HepG2 (cell line): Measurements from ENCODE around the gene NT5C3B. TPM values are rescaled to one million over a fixed set of nuclear protein-coding genes. Genes with fewer than 3 reads are reported as not detected.

Experiments
- ATAC-seq: fragments of 200-7000 bp; cut with Tn5 transposase; 3 replicates; pipeline ENCODE4 v1.9.1; 2020; ENCODE audit warnings: mild to moderate bottlenecking, moderate library complexity
- BruUV-seq: library from RNA; stranded (reverse); fragments of 400-500 nt; replicated peaks from 2 replicates; lab custom pipeline; 2021; lab: Mats Ljungman, UMichigan
- CTCF ChIA-PET: fragments of 300-600 bp; formaldehyde crosslinking; extraction: SDS; loops from one replicate; lab custom pipeline; 2021; ENCODE audit warnings: low total read pairs, inconsistent platforms, low intra/inter-chr PET ratio; lab: Yijun Ruan, JAX
- POLR2A ChIA-PET: fragments of 350-600 bp; sonication (Branson Sonifier 250); formaldehyde crosslinking; loops from one replicate; lab custom pipeline; 2020; ENCODE audit warnings: antibody characterized with exemption, inconsistent platforms; lab: Yijun Ruan, JAX
- DNase-seq: peaks from one replicate; pipeline ENCODE4 v3.0.0-alpha.2; 2015; ENCODE audit warnings: low spot score
- FAIRE-seq: peaks from 3 replicates; lab custom pipeline; 2011; peaks lifted over from hg19 to GRCh38; lab: Jason Lieb, UNC
- H2AFZ ChIP-seq: one replicate; pipeline ENCODE4 v1.6.1; 2011; ENCODE audit warnings: low read length, inconsistent platforms
- H3K27ac ChIP-seq: fragments of 300-600 bp; 3 replicates; pipeline ENCODE4 v1.8.0; 2011; ENCODE audit warnings: mixed run types, mild to moderate bottlenecking, mixed read lengths, low read length, inconsistent platforms; ENCODE audit not compliant: insufficient read depth; ENCODE audit errors: extremely low read length
- H3K27me3 ChIP-seq, 2 experiments: fragments of 200-600 bp in 1 of 2; 2 replicates in 1 of 2; 3 replicates in 1 of 2; pipeline versions ENCODE4 v1.6.0 to v1.8.0; 2011; ENCODE audit warnings: low read length in 2 of 2, mild to moderate bottlenecking in 2 of 2, moderate library complexity in 2 of 2, inconsistent platforms in 1 of 2; ENCODE audit not compliant: insufficient read depth in 2 of 2, control insufficient read depth in 1 of 2
- H3K36me3 ChIP-seq, 2 experiments: fragments of 200-600 bp in 1 of 2; replicated peaks in 1 of 2; 2 replicates in 1 of 2; 3 replicates in 1 of 2; pipeline versions ENCODE4 v1.5.1 to v1.8.0; 2011; ENCODE audit warnings: low read length in 2 of 2, inconsistent platforms in 1 of 2; ENCODE audit not compliant: insufficient read depth in 2 of 2, control insufficient read depth in 1 of 2
- H3K4me1 ChIP-seq: 2 replicates; pipeline ENCODE4 v1.5.1; 2012; ENCODE audit warnings: low read length, inconsistent platforms; ENCODE audit not compliant: insufficient read depth
- H3K4me2 ChIP-seq: 2 replicates; pipeline ENCODE4 v1.6.0; 2011; ENCODE audit warnings: low read depth, low read length, inconsistent platforms
- H3K4me3 ChIP-seq, 3 experiments: fragments of 200-600 bp in 1 of 3; sonication (generic), shearing (Covaris generic) in 1 of 3; replicated peaks in 1 of 3; 2 replicates each; pipeline ENCODE4 v1.5.1; 2011 to 2016; ENCODE audit warnings: low read length in 3 of 3, inconsistent platforms in 2 of 3, low read depth in 2 of 3, mild to moderate bottlenecking in 2 of 3, control low read depth in 1 of 3, mixed read lengths in 1 of 3; ENCODE audit not compliant: insufficient read depth in 1 of 3
- H3K79me2 ChIP-seq: one replicate; pipeline ENCODE4 v1.6.1; 2011; ENCODE audit warnings: low read length, inconsistent platforms; ENCODE audit not compliant: insufficient read depth
- H3K9ac ChIP-seq: 2 replicates; pipeline ENCODE4 v1.6.0; 2011; ENCODE audit warnings: mild to moderate bottlenecking, low read depth, low read length, inconsistent platforms; ENCODE audit not compliant: insufficient read depth
- H3K9me3 ChIP-seq: 2 replicates; pipeline ENCODE4 v1.5.1; 2012; ENCODE audit warnings: mild to moderate bottlenecking, low read length
- H4K20me1 ChIP-seq: 2 replicates; pipeline ENCODE4 v1.6.0; 2011; ENCODE audit warnings: inconsistent platforms, mild to moderate bottlenecking, low read length, moderate library complexity; ENCODE audit not compliant: insufficient read depth
- AGO1 ChIP-seq: fragments of 200-400 bp; formaldehyde crosslinking; IDR thresholded peaks from 2 replicates; pipeline ENCODE4 v1.6.1; 2017; ENCODE audit warnings: mild to moderate bottlenecking, low read depth, low read length, moderate library complexity; ENCODE audit not compliant: poor library complexity, severe bottlenecking
- AKAP8 ChIP-seq: sonication (generic); formaldehyde crosslinking; IDR thresholded peaks from 2 replicates; pipeline ENCODE4 v1.5.1; 2020; ENCODE audit warnings: mild to moderate bottlenecking, missing genetic modification reagents
- ELF3 ChIP-seq: IDR thresholded peaks from 2 replicates; pipeline ENCODE4 v1.6.1; 2016; ENCODE audit warnings: missing genetic modification reagents, missing compliant biosample characterization
- ESRRA ChIP-seq: sonication (generic); formaldehyde crosslinking; IDR thresholded peaks from 2 replicates; pipeline ENCODE4 v1.5.1; 2020; ENCODE audit warnings: mild to moderate bottlenecking, low read depth, missing genetic modification reagents
- KDM2A ChIP-seq: sonication (generic); formaldehyde crosslinking; IDR thresholded peaks from 2 replicates; pipeline ENCODE4 v1.4.0; 2020; ENCODE audit warnings: low read depth, missing genetic modification reagents, borderline replicate concordance
- MTF1 ChIP-seq: sonication (generic); formaldehyde crosslinking; IDR thresholded peaks from 2 replicates; pipeline ENCODE4 v1.5.0; 2020; ENCODE audit warnings: missing genetic modification reagents
- MYC ChIP-seq: sonication (generic); formaldehyde crosslinking; IDR thresholded peaks from 2 replicates; pipeline ENCODE4 v1.9.0; 2021; ENCODE audit warnings: missing genetic modification reagents, borderline replicate concordance
- NFKB2 ChIP-seq: sonication (generic); formaldehyde crosslinking; IDR thresholded peaks from 2 replicates; pipeline ENCODE4 v1.4.0; 2020; ENCODE audit warnings: missing genetic modification reagents, borderline replicate concordance
- POLR2AphosphoS5 ChIP-seq: IDR thresholded peaks from 2 replicates; pipeline ENCODE4 v1.6.1; 2012; ENCODE audit warnings: low read depth, low read length
- RBM22 ChIP-seq: fragments of 200-400 bp; formaldehyde crosslinking; optimal IDR thresholded peaks from 2 replicates; pipeline ENCODE3; 2017; ENCODE audit warnings: mild to moderate bottlenecking, low read length, moderate library complexity
- SALL1 ChIP-seq: sonication (generic); formaldehyde crosslinking; IDR thresholded peaks from 2 replicates; pipeline ENCODE4 v1.8.0; 2022; ENCODE audit warnings: mild to moderate bottlenecking, missing genetic modification reagents
- ZBTB38 ChIP-seq: sonication (generic); formaldehyde crosslinking; IDR thresholded peaks from 2 replicates; pipeline ENCODE4 v1.5.1; 2020; ENCODE audit warnings: mild to moderate bottlenecking, missing genetic modification reagents
- ZEB1 ChIP-seq: IDR thresholded peaks from 2 replicates; pipeline ENCODE4 v1.6.1; 2012; ENCODE audit warnings: mild to moderate bottlenecking, low read depth, inconsistent platforms; ENCODE audit not compliant: insufficient replicate concordance
- ZNF253 ChIP-seq: sonication (generic); formaldehyde crosslinking; IDR thresholded peaks from 2 replicates; pipeline ENCODE4 v1.8.0; 2022; ENCODE audit warnings: mild to moderate bottlenecking, missing genetic modification reagents, borderline replicate concordance
- WGBS: methylation state at CpG from one replicate; pipeline ENCODE4 v1.1.6; 2017; ENCODE audit warnings: low lambda C conversion rate; 5-methylcytosine and 5-hydroxymethylcytosine counted together
- in situ Hi-C: cut with HindIII; loops from 2 replicates; pipeline ENCODE4 v1.10.0; 2017; ENCODE audit warnings: low pct_unique_long_range_greater_than_20kb; ENCODE audit not compliant: extremely low pct_ligation_motif_present
- intact Hi-C: fragments of 100-400 bp; cut with micrococcal nuclease; formaldehyde crosslinking; loops from one replicate; pipeline ENCODE4 v1.10.0; 2022; ENCODE audit not compliant: unreplicated experiment
- polyA plus RNA-seq, 8 experiments: library from polyadenylated mRNA; depleted of rRNA in 3 of 8; stranded (reverse) in 7 of 8; unstranded in 1 of 8; fragments of >200 nt; fragmentation: Illumina TruSeq in 4 of 8; extraction: Trizol in 4 of 8; gene quantifications; 2 replicates each; pipeline versions ENCODE4 v1.2.1 to v1.2.3, GENCODE V29; 2011 to 2016; ENCODE audit warnings: low read depth in 4 of 8, missing spikeins in 1 of 8, mixed read lengths in 1 of 8; ENCODE audit not compliant: insufficient read depth in 1 of 8
- total RNA-seq, 5 experiments: library from RNA; depleted of rRNA; stranded (reverse); fragments of >200 nt; fragmentation: Illumina TruSeq; extraction: Trizol; gene quantifications; 2 replicates each; pipeline ENCODE4 v1.2.3, GENCODE V29; 2016; ENCODE audit warnings: low read depth in 1 of 5
- TF ChIP-seq, protein P1 (sequence below): sonication (generic); formaldehyde crosslinking; IDR thresholded peaks from 2 replicates; pipeline ENCODE4 v1.5.1; 2020; ENCODE audit warnings: missing genetic modification reagents, mild to moderate bottlenecking, borderline replicate concordance
- TF ChIP-seq, protein P2 (sequence below): sonication (generic); formaldehyde crosslinking; IDR thresholded peaks from 2 replicates; pipeline ENCODE4 v1.9.0; 2022; ENCODE audit warnings: missing genetic modification reagents, mild to moderate bottlenecking, borderline replicate concordance
- TF ChIP-seq, protein P3 (sequence below): sonication (generic); formaldehyde crosslinking; IDR thresholded peaks from 2 replicates; pipeline ENCODE4 v1.8.0; 2022; ENCODE audit warnings: missing genetic modification reagents, mild to moderate bottlenecking, borderline replicate concordance

Gene NT5C3B
- total and polyA plus RNA-seq, 2 of the 13 experiments (the other 11 are each of a cell fraction or from before 2014, with no cell fraction given): 104 to 126 TPM

- H3K9ac ChIP-seq: no peak overlapping the region
- H3K27ac ChIP-seq: no peak overlapping the region
- H3K9me3 ChIP-seq: no peaks in the 10 kb centered on the region
- H2AFZ ChIP-seq: no peak overlapping the region
- no peak for FAIRE-seq
- peaks cover 28 to 55% of the 10 kb centered on the region in 2 experiments for H3K36me3 ChIP-seq
- no peak for DNase-seq
- no peak overlapping the region for H3K4me3 ChIP-seq
- CTCF ChIA-PET: no interaction called here
- 95% methylated on average over 12 of the region's 12 CpGs for WGBS
- intact Hi-C loops: no loop called here
- peaks cover 9% of the 10 kb centered on the region; the same call in 1 of the 2 replicates for H4K20me1 ChIP-seq
- ATAC-seq: peak; percentile 8
- H3K27me3 ChIP-seq: no peaks in the 10 kb centered on the region
- H3K4me2 ChIP-seq: no peak overlapping the region
- TSS peak; percentile 73 for BruUV-seq
- peaks cover 37% of the 10 kb centered on the region for H3K4me1 ChIP-seq
- in situ Hi-C loops: no loop called here
- POLR2A ChIA-PET: interaction anchor here (1.0 to 1.8 kb wide), 6 partner anchors 8 to 137 kb away, joined by 3 to 10 read pairs (median 6); partner anchors contain the start of genes FKBP10 and P3H4
- H3K79me2 ChIP-seq: peaks cover 2% of the 10 kb centered on the region
- TF ChIP-seq ELF3 (CRISPR knock-in tag) (no peak), ZBTB38 (CRISPR knock-in tag) (peak; percentile 56), ESRRA (CRISPR knock-in tag) (no peak), KDM2A (CRISPR knock-in tag) (peak; percentile 11; the same call in 1 of the 2 replicates), AGO1 (peak; percentile 18), AKAP8 (CRISPR knock-in tag) (0 out of 2 replicates have a peak, but pooled peaks have one; percentile 71), RBM22 (peak; percentile 53), ZEB1 (peak; percentile 23), MTF1 (CRISPR knock-in tag) (no peak), POLR2AphosphoS5 (peak; percentile 42), ZNF253 (CRISPR knock-in tag) (no peak), MYC (no peak), NFKB2 (no peak), SALL1 (CRISPR knock-in tag) (no peak)
- TF ChIP-seq, protein P1, sequence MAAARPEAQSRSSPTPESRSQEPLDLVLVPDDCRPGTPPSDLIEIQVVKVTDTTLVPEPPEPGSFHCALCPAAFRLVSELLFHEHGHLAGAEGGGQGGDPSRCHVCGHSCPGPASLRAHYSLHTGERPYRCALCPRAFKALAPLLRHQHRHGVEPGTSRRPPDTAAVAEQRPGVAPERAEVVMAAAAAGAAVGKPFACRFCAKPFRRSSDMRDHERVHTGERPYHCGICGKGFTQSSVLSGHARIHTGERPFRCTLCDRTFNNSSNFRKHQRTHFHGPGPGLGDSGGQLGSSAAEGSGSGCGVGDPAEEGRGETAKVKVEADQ: no peak
- TF ChIP-seq, protein P2, sequence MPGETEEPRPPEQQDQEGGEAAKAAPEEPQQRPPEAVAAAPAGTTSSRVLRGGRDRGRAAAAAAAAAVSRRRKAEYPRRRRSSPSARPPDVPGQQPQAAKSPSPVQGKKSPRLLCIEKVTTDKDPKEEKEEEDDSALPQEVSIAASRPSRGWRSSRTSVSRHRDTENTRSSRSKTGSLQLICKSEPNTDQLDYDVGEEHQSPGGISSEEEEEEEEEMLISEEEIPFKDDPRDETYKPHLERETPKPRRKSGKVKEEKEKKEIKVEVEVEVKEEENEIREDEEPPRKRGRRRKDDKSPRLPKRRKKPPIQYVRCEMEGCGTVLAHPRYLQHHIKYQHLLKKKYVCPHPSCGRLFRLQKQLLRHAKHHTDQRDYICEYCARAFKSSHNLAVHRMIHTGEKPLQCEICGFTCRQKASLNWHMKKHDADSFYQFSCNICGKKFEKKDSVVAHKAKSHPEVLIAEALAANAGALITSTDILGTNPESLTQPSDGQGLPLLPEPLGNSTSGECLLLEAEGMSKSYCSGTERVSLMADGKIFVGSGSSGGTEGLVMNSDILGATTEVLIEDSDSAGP: 0 out of 2 replicates have a peak, but pooled peaks have one; percentile 11
- TF ChIP-seq, protein P3, sequence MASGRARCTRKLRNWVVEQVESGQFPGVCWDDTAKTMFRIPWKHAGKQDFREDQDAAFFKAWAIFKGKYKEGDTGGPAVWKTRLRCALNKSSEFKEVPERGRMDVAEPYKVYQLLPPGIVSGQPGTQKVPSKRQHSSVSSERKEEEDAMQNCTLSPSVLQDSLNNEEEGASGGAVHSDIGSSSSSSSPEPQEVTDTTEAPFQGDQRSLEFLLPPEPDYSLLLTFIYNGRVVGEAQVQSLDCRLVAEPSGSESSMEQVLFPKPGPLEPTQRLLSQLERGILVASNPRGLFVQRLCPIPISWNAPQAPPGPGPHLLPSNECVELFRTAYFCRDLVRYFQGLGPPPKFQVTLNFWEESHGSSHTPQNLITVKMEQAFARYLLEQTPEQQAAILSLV (CRISPR knock-in tag): peak; percentile 59; the same call in 1 of the 2 replicates
Observed at GRCh38 chr17:41822216-41823140, 13.6 kb downstream of the NT5C3B start.
